SU-DHL-6 (cell line): ENCODE data around the gene DPH2.

Experiments used
- H2AFZ ChIP-seq: fragments of 200-600 bp; sonication (generic); 2 replicates; pipeline ENCODE4 v1.6.1; 2014; ENCODE audit warnings: low read depth, mild to moderate bottlenecking, moderate library complexity, mixed read lengths, antibody characterized with exemption, low read length; ENCODE audit not compliant: severe bottlenecking
- H3F3A ChIP-seq: fragments of 200-600 bp; shearing (Covaris generic); 2 replicates; pipeline ENCODE4 v1.6.0; 2016; ENCODE audit warnings: antibody characterized with exemption, mild to moderate bottlenecking; ENCODE audit not compliant: insufficient read depth
- H3K27ac ChIP-seq: fragments of 200-600 bp; sonication (generic); 2 replicates; pipeline ENCODE4 v1.5.1; 2016; ENCODE audit warnings: low read depth, mild to moderate bottlenecking, low read length, moderate library complexity, mixed read lengths
- H3K27me3 ChIP-seq: fragments of 200-600 bp; sonication (generic), shearing (Covaris generic); 2 replicates; pipeline ENCODE4 v1.6.0; 2014; ENCODE audit warnings: mild to moderate bottlenecking, low read length
- H3K36me3 ChIP-seq: fragments of 200-600 bp; sonication (generic); 2 replicates; pipeline ENCODE4 v1.6.1; 2014; ENCODE audit warnings: mild to moderate bottlenecking, low read length, mixed read lengths
- H3K4me2 ChIP-seq: fragments of 300-600, 200-600 bp; shearing (Covaris generic), sonication (generic); 2 replicates; pipeline ENCODE4 v1.6.0; 2014; ENCODE audit warnings: low read length, low read depth, mild to moderate bottlenecking; ENCODE audit not compliant: poor library complexity, severe bottlenecking
- H3K4me3 ChIP-seq: fragments of 200-600 bp; sonication (generic); 2 replicates; pipeline ENCODE4 v1.5.1; 2014; ENCODE audit warnings: antibody characterized with exemption, low read length, mild to moderate bottlenecking, mixed read lengths; ENCODE audit not compliant: insufficient read depth, poor library complexity, severe bottlenecking
- H3K79me2 ChIP-seq: fragments of 200-600 bp; sonication (generic); 2 replicates; pipeline ENCODE4 v1.6.1; 2014; ENCODE audit warnings: mild to moderate bottlenecking, low read length, moderate library complexity; ENCODE audit not compliant: insufficient read depth
- H3K9ac ChIP-seq: fragments of 200-600 bp; sonication (generic); 2 replicates; pipeline ENCODE4 v1.7.0; 2014; ENCODE audit warnings: mild to moderate bottlenecking, low read length
- H3K9me2 ChIP-seq: fragments of 200-600 bp; sonication (generic); replicated peaks from 2 replicates; pipeline ENCODE4 v1.6.1; 2014; ENCODE audit warnings: low read length; ENCODE audit not compliant: insufficient read depth
- H3K9me3 ChIP-seq: fragments of 200-600 bp; sonication (generic); 2 replicates; pipeline ENCODE4 v1.6.1; 2014; ENCODE audit warnings: low read length, mixed read lengths; ENCODE audit not compliant: insufficient read depth
- H4K20me1 ChIP-seq: fragments of 200-600 bp; sonication (generic); 2 replicates; pipeline ENCODE4 v1.6.1; 2014; ENCODE audit warnings: low read depth, mild to moderate bottlenecking, antibody characterized with exemption, low read length, moderate library complexity, mixed read lengths
- CTCF ChIP-seq: fragments of 200-600 bp; sonication (generic); IDR thresholded peaks from one replicate; pipeline ENCODE4 v1.5.1; 2017; ENCODE audit warnings: antibody characterized with exemption, mild to moderate bottlenecking, low read length, moderate library complexity; ENCODE audit not compliant: insufficient read depth, poor library complexity, severe bottlenecking
- EZH2phosphoT487 ChIP-seq: fragments of 200-600 bp; sonication (generic), shearing (Covaris generic); conservative IDR thresholded peaks from 2 replicates; pipeline ENCODE4 v1.6.1; 2018; ENCODE audit warnings: mild to moderate bottlenecking, antibody characterized with exemption, low read length, moderate library complexity, mixed read lengths

DPH2 gene

GRCh38 chr1:43925846-43926245 is 44.0 kb upstream of the DPH2 start:
- Histone ChIP-seq H3K4me2 (no peak overlapping the region), H3K27ac (no peak overlapping the region), H3K9me2 (no peaks in the 10 kb centered on the region), H4K20me1 (no peaks in the 10 kb centered on the region), H3K9me3 (no peaks in the 10 kb centered on the region), H3F3A (no peaks in the 10 kb centered on the region), H3K36me3 (no peaks in the 10 kb centered on the region), H3K27me3 (no peaks in the 10 kb centered on the region), H3K4me3 (no peak overlapping the region), H3K79me2 (no peaks in the 10 kb centered on the region), H3K9ac (no peak overlapping the region), H2AFZ (no peak overlapping the region)
- TF ChIP-seq CTCF (no peak), EZH2phosphoT487 (no peak)

- no peak overlapping the region for H3K4me2 ChIP-seq
- H3K9ac ChIP-seq, result no peak overlapping the region
- H3K9me2 ChIP-seq, result no peaks in the 10 kb centered on the region
- H2AFZ ChIP-seq, result no peak overlapping the region
- H3K27me3 ChIP-seq, result no peaks in the 10 kb centered on the region
- no peak overlapping the region for H3K27ac ChIP-seq
- H3K9me3 ChIP-seq, result no peaks in the 10 kb centered on the region
- no peaks in the 10 kb centered on the region for H3K79me2 ChIP-seq
- no peak overlapping the region for H3K4me3 ChIP-seq
- TF ChIP-seq EZH2phosphoT487 (no peak), CTCF (peak; percentile 27)
- no peaks in the 10 kb centered on the region for H4K20me1 ChIP-seq
- H3K36me3 ChIP-seq, result no peaks in the 10 kb centered on the region
- H3F3A ChIP-seq, result no peaks in the 10 kb centered on the region
These were observed 39.5 kb upstream of the DPH2 start for GRCh38 chr1:43930168-43930948.

- TF ChIP-seq EZH2phosphoT487 (no peak), CTCF (no peak)
- H3K9me2 ChIP-seq, result no peaks in the 10 kb centered on the region
- H3K27me3 ChIP-seq, result no peaks in the 10 kb centered on the region
- H3K4me2 ChIP-seq, result no peak overlapping the region
- H3F3A ChIP-seq, result no peaks in the 10 kb centered on the region
- H3K27ac ChIP-seq, result no peak overlapping the region
- H2AFZ ChIP-seq, result no peak overlapping the region
- H3K36me3 ChIP-seq, result no peaks in the 10 kb centered on the region
- H3K9me3 ChIP-seq, result no peaks in the 10 kb centered on the region
- H3K4me3 ChIP-seq, result no peak overlapping the region
- no peak overlapping the region for H3K9ac ChIP-seq
- H4K20me1 ChIP-seq, result no peaks in the 10 kb centered on the region
- H3K79me2 ChIP-seq, result no peaks in the 10 kb centered on the region
These were observed 38.9 kb upstream of the DPH2 start for GRCh38 chr1:43930949-43931275.
